HG02642 (cell line): ENCODE results near the gene SYT7.

Experiments used
- ATAC-seq: cut with Tn5 transposase; IDR thresholded peaks from one replicate; pipeline ENCODE4 v1.9.1; 2021; ENCODE audit warnings: mild to moderate bottlenecking; ENCODE audit not compliant: unreplicated experiment, poor library complexity

The SYT7 gene

DNA sequence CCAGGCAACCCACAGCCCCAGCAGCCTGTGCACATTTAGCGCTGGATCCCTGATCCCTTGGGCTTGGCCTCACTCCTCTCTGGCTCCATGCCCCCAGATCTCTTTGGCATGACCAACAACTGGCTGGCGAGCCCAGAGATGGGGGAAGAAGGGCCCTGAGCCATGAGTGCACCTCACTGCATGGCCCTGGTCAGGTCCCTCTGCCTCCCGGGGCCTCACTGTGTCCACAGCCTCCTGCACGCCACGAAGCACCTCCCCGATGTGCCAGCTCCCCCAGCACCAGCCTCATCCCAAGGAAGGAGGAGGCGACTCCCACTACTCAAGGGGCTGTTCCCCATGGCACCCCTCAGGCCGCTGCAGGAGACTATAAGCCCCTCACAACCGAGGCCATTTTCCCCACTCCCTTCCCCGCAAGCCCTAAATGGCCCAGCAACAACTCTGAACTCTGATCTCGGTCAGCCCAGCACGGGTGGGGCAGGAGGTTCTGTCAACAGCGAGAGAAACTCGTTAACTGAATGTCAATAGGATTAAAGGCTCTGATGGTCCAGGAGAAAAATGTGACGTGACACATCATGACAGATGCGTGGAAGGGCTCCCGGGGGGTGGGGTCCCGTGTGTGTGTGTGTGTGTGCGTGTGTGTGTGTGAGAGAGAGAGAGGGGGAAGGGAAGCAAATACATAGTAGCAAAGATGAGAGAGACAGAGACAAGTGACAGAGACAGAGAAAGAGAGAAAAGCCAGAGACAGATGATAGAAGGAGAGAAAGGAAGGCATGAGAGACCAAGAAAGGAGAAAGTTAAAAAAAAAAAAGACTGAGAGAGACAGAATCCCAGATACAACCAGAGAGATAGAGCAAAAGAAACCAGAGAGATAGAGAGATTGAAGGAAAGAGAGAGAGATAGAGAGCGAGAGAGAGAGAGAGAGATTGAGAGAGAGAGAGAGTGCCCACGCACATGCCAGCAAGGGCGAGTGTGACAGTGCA lies 28.4 kb upstream of the SYT7 start:
- no peak for ATAC-seq

DNA sequence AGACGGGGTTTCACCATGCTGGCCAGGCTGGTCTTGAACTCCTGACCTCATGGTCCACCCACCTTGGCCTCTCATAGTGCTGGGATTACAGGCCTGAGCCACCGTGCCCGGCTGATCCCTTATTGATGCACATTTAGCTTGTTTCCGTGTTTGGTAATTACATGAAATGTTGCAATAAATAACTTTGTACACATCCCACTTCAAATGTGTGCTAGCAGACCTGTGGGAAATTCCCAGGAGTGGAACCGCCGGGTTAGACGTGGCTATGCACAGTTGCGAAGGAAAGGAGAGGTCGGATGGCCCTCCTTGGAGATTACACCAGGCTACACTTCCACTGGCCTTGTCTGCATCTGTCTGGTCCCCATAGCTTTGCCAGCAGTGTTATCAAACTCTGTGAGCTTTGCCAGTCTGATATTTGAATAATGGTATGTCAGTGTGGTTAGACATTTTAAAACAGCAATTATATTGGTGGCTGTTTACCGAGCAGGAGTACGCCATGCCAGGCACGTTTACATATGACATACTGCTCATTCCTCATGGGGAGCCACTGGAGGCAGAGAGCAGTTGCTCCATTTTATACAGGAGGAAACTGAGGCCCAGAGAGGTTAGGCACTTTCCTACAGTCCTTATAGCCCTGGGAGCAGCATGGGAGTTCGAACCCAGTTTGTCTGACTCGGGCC lies 27.2 kb upstream of the SYT7 start:
- ATAC-seq: no peak

DNA sequence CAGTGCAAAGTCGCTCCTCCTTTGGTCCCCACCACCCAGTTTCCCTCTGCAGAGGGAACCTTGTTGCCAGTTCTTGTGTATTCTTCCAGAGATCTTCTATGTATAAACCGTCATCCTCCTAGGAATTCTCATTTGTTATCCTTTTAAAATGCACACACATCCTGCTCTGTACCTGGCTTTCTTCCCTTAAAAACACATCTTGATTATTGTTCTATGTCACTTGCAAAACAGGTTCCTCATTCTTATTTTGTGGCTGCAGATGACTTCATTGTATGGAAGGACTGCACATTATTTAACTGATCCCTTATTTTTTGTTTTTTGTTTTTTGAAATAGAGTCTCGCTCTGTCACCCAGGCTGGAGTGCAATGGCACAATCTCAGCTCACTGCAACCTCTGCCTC lies 26.6 kb upstream of the SYT7 start:
- ATAC-seq: no peak

DNA sequence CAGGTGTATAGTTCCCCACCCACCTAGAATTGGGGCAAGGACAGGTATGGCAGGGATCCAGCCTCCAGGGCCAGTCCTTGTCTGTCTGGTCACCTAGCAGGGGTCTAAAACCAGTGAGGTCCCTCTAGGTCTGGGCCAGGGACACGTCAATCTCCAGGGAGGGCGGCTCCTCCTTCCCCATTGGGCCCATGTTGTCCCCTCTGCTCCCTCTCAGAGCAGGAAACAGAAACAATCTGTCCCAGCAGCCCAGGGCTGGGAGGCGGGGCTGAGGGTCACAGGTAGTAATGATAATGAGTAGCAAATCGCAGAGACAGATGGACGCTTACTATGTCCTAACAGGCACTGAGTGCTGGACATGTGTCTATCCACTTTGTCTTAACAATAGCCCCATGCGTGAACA lies 22.8 kb upstream of the SYT7 start:
- no peak for ATAC-seq

- ATAC-seq: no peak
Observed at GRCh38 chr11:61602775-61603569, 22.1 kb upstream of the SYT7 start.

DNA sequence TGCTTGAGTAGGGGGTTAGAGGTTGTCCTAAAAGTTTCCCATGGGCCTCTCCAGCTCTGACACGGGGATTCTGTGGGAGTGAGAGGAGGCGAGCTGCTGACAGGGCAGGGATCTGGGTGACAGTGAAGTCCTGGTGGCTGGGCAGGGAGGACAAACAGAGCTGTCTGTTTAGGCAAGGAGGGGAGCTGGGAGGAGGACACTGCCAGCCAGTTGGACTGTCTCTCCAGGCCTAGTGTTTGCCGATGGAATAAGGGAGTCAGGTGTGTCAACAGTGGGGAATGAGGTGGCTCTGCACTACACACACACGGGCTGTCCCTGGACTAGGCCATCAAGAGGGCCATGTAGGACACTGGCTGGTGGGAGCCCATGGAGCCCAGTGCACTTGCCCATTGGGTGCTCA lies 20.6 kb upstream of the SYT7 start:
- no peak for ATAC-seq

- no peak for ATAC-seq
Observed at GRCh38 chr11:61599968-61600710, 19.3 kb upstream of the SYT7 start.

DNA sequence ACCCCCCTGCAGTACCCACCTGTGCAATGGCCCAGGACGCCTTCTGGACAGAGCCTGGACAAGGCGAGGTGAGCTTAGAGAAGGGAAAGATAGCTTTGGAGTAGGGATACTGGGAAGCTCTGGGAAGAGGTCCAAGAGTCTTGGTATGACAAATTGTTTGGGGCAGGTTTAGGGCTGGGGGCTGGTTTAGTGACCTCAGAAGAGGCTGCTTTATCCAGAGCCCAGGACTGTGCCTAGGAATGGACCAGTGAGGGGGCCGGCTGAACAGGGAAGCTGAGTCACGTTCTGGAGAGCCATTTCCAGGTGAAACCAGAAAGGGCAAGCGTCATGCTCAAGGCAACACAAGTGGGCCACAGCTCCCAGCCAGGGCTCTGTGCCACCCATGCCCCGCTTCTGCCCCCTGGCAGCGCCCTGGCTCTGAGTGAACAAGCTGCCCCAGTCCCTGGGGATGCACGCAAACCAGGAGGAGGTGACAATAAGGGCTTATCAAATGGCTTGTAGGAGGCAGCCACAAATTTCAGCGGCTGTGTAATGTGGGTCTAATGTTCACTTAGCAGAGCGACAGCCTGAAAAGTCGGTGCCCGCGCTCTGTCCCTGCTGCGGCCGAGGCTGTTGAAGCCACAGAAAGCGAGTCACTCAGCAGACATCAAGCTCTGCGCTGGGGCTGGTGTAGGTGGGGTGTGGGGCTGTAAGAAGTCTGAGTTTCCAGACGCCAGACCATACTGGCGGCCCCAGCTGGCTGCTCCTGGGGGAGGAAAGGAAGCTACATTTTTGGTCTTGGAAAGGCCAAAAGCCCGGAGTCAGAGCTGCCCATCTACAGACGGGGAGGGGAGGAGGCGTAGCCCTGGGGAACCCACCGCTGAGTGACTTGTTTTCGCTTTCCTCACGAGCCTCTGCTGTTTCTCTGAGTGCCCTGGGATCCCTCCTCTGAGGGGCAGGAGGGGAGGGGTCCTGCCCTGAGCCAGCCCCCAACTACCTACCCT lies 18.3 kb upstream of the SYT7 start:
- no peak for ATAC-seq

DNA sequence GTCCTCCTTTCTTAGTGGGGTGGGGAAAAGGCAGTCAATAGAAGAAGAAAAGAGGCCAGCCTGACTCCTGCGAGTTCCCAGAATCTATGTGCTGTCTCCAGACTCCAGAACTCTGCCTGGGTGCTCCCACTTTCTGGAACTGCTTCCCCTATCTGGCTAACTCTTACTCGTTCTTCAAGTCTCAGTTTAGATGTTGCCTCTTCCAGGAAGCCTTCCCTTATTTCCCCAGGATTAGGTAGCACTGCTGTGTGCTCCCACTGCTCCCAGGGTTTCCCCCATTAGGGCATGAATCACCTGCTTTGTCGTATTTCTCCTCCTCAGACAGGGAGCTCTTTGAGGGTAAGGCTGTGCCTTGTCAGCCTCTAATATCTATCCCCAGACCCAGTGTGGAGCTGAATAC lies 17.5 kb upstream of the SYT7 start:
- ATAC-seq: no peak

DNA sequence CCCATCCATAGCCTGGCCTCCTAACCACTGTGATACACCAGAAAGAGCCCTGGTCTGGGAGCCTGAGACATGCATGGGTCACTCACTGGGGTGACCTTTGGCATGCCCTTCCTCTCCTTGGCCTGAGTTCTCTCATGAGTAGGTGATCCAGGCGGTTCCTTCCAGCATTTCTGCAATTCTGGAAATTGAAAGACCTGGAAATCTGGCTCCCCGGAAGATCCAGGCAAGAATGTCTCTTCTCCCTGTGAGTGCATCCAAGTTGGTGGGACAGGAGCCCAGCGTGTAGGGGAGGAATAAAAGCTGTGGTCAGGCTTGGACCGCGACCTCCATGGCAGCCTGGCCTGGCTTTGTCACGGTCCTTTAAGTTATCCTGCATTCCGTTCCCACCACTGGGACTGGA lies 16.1 kb upstream of the SYT7 start:
- no peak for ATAC-seq

DNA sequence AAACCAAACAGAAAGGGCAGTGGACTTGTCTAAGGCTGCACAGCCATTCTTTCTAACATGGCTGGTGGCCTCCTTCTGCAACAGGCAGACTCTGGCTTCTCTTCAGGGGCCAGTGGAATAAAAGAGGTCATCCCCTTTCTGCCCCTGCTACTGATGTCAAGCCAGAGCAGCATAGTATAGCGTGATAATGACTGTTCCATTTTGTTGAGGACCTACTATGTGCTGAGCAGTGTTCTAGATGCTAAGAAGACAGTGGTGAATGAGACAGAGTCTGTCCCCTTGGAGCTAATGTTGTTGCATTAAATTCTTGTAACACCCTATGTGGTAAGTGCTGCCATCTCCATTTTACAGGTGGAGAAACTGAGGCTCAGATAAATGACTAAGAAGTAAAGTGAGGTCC lies 15.7 kb upstream of the SYT7 start:
- ATAC-seq: no peak

DNA sequence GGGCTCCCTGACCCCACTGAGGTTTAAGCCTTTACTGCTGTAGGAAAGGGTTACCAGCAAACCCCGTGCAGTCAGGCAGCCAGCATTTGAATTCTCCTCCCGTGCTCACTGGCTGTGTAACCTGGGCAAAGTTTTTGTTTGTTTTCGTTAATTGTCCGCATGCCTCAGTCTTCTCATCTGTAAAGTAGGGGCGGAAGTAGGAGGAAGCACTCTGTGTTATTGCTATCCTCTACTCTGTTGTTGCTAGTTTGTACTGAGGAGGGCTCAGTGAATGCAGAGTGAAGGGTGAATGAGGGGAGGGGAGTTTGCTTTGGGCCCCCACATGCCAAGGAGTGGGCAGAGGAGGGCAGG lies 14.0 kb upstream of the SYT7 start:
- no peak for ATAC-seq

- ATAC-seq: no peak
Observed at GRCh38 chr11:61593151-61593550, 12.3 kb upstream of the SYT7 start.

GRCh38 chr11:61592176-61592575 lies 11.3 kb upstream of the SYT7 start:
- ATAC-seq: no peak

- no peak for ATAC-seq
Observed at GRCh38 chr11:61589961-61590360, 9.1 kb upstream of the SYT7 start.

- ATAC-seq: no peak
Observed at GRCh38 chr11:61588728-61589191, 7.9 kb upstream of the SYT7 start.

DNA sequence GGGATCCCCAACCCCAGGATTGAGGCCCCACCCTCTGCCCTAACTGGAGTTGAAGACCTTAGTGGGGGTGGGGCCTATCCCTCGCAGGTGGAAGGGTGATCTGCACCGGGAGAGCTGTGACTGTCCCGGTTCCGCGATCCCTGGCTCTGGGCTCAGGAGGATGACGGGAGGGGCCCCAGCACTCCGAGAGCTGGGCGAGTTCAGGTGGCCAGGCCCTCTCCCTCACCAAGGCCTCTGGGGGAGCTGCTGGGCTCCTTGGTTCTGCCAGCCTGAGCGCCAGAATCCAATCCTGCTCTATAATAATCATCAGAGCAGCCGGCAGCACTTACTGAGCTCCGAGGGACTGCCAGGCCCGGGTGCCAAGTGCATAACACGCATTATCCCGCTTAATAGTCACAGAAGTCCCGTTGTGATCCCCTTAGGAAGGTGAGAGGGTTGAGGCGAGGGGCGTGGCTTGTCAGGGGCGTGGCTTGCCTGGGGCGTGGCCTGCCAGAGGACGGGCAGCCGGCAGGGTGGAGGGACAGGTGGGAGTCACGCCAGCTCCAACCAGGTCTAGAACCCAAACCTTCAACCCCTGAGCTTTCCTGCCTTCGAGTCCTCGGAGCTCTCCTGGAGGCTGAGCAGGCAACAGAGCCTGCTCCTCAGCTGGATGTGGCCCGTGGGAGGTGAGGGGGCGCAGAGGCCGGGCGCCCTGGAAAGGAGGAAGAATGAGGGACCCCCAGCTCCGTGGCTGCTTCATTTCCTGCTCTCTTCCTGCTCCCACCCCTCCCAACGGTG lies 7.3 kb upstream of the SYT7 start:
- no peak for ATAC-seq

GRCh38 chr11:61587541-61587941 lies 6.7 kb upstream of the SYT7 start:
- ATAC-seq: no peak
